Loucy (cell line): Measurements from ENCODE around the gene BCO1.

Experiments
- CTCF ChIP-seq: fragments of 200-600 bp; sonication (generic); conservative IDR thresholded peaks from 2 replicates; pipeline ENCODE4 v1.5.1; 2014; ENCODE audit warnings: mild to moderate bottlenecking, antibody characterized with exemption, low read length
- EZH2phosphoT487 ChIP-seq: fragments of 200-600 bp; IDR thresholded peaks from 2 replicates; pipeline ENCODE4 v1.6.1; 2018; ENCODE audit warnings: antibody characterized with exemption, mild to moderate bottlenecking, moderate library complexity, borderline replicate concordance

GRCh38 chr16:81276323-81276722 is 37.8 kb downstream of the BCO1 start:
- no peak for TF ChIP-seq CTCF
- TF ChIP-seq EZH2phosphoT487: no peak
